ENCODE results near the gene NECTIN2.

Gene NECTIN2

DNA sequence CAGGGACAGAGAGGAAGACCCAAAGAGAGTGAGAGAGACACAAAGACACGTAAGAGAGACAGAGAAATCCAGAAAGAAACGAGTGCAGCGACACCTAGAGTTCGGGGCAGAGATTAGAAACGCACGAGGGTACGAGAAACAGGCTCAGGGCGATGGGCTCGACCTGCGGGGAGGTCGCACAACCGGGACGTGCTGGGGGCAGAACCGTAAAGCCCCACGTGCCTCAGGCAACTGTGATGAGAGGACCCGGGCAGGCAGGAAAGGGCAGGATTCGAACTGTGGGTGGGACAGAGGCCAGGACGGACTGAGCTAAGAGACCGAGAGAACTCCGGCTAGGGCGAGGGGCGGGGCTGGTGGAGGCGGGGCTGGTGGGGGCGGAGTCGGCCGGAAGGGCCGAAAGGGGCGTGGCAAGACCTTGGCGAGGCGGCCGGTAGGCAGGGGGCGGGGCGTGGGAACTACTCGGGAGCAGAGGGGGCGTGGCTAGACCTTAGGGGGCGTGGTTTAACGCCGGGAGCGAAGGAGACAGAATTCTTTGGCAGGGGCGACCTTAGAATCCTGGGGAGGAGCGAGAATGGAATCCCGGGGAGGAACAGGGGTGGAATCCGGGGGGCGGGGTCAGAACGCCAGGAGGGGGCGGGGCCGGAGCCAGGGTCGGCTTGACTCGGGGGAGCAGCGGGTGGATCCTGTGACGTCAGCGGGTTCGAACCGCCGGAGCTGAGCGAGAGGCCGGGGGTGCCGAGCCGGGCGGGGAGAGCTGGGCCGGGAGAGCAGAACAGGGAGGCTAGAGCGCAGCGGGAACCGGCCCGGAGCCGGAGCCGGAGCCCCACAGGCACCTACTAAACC, at the start of gene NECTIN2:
Gene NECTIN2 (plus strand): TSS at position 686 of the 843 bp plus-strand sequence. CDS start 229 bp downstream, outside the sequence.
- DNase-seq = peak in 55 of 56 donors; percentile 19 to 95 (median 84)

DNA sequence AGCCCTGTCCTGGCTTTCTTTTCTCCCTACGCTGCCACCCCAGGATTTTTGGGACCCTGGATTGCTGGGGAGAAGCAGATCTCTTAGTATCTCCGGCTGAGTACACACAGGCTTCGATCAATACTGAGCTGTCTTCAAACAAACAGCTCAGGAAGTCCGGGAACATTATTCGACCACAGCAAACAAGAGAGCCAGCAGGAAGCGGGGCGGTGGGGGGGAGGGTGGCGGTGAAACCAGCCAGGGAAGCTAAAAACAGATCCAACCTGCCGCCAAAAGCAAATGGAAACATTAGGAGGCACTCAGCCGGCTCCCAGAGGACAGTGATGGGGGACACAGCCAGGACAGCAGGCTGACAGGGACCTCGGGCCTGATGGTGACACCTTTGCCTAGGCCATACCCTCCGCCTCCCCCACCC, 49.4 kb upstream of the NECTIN2 start:
- peak in 17 of 56 donors; percentile 1 to 53 (median 14) for DNase-seq

DNA sequence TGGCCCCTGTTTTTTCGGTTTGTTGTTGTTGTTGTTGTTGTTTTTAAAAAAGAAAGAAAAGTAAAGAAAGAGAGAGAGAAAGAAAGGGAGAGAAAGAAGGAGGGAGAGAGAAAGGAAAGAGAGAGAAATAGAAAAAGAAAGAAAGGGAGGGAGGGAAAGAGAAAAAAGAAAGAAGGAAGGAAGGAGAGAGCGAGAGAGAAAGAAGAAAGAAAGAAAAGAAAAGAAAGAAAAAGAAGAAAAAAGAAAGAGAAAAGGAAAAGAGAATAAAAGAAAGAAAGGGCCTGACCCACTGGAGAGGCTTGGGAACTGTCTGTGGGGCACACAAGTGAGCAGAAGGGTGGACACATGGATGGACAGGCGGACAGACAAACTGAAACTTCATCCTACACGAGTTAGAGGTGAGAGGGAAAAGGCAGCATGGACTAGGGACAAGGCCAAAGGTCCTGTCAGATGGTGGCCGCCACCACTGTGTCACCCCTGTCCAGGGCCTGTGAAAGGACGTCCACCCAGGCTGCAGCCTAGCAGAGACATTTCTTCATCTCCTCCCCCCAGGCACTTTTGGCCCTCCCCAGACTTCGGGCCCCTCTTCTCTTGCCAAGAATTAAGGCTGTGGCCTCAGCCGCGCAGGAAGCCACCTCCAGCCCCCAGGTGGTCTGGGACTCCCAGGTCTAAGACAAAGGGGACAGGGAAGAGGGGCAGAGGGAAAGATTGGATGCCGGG, 46.3 kb upstream of the NECTIN2 start:
- no peak for DNase-seq

DNA sequence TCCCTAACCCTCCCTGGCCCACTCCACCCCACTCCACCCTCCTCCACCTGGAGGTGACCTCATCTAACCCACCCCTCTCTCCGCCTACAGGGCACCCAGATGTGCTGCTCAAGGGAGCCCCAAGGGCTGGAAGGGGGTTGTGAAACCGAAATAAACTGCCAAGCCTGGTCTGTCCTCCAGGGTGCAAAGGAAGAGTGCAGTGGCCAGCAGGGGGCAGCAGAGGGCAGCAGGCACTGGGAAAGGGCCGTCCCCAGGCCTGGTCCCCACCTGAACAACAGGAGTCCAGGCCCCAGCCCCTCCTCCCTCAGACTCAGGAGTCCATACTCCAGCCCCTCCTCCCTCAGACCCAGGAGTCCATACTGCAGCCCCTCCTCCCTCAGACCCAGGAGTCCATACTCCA, 45.6 kb upstream of the NECTIN2 start:
- peak in 47 of 56 donors; percentile 4 to 79 (median 32) for DNase-seq

DNA sequence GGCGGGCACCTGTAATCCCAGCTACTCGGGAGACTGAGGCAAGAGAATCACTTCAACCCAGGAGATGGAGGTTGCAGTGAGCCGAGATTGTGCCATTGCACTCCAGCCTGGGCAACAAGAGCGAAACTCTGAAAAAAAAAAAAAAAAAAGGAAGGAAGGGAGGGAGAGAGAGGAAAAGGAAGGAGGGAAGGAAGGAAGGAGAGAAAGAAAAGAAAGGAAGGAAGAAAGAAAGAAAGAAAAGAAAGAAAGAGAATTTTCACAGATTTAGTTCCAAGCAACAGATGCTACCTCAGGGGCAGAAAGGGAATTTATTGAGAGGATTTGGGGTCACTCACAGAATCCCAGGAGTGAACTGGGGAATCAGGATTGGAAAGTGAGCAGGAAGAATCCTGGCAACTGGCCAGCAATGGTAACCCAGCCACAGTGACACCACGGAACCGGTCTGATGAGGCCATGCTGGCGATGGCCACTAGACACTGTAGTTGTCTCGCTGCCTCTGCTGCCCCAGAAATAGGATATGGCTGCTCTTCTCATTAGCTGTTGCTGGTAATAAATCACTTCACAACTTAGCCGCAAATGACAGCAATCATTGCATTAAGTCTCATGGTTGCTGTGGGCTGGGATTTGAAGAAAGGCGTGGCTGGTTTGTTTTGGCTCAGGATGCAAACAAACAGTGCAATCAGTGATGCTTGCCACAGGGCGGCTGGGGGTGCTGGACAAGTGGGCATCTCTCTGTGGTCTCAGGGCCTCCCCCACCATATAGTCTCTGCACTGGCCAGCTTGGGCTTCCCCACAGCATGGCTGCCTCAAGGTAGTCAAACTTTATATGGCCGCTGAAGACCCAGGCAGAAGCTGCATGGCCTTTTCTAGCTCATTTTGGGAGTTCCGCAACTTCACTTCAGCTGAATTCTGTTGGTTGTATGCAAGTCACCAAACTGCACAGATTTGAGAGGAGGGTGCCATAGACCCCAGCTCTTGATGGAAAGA, 42.4 kb upstream of the NECTIN2 start:
- no peak for DNase-seq

DNA sequence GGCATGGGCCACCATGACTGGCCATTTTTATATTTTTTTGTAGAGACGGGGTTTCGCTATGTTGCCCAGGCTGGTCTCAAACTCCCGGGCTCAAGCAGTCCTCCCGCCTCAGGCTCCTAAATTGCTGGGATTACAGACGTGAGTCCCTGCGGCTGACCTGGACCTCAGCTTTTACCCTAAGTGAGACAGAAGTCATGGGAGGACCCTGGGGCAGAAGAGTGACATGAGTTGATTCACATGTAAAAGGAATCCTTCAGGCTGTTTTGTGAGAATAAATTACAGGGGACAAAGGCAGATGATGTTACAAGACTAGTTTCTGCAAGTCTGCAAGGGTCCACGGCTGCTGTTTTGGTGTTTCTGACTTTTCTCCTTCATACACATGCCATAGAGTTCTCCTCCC, 39.8 kb upstream of the NECTIN2 start:
- DNase-seq = no peak

DNA sequence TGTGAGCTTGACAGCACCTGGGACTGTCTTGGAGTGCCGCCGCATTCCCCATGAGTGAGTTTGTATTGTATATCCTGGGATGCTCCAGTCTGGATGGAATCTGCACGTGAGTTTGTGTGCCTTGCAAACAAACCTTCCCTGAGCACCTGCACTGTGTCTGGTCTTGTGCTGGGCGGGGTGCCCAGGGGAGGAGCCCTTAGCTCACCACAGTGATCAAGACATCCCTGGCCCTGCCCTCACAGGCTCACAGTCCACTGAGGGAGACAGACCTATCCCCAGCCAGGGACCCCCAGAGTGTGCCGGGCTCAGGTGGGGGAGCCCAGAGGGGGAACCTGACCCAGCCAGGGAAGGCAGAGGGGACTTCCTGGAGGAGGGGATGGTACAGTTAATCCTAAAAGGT, 38.9 kb upstream of the NECTIN2 start:
- DNase-seq = no peak

DNA sequence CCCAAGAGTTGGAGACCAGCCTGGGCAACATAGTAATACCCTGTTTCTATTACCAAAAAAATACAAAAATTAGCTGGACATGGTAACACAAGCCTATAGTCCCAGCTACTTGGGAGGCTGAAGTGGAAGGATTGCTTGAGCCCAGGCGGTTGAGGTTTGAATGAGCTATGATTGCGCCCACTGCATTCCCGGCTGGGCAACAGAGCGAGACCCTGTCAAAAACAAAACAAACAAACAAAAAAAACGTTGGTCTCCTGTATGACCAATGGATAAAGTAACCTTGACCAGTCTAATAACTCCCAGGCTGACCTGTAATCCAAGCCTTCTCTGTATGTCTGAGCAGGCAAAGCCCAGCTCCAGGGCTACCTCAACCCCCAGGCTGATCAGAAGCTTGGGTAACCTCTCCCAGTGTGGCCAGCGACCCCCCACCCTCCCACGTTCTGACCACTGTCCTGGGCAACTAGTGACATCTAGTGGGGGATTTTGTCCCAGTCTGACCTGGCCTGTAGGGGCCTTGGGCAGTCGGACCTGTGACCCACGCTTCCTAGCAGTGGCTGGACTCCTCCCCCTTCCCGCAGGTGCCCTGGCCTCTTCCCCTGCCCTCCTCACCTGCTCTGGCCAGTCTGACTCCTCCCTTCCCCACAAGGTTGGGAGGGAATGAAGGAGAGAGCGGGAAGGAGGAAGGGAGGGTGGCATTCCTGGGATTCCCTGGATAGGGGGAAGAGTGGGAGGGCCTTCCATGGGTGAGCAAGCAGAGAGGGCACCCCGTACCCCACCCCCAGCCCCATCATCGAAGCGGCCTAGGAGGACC, 38.2 kb upstream of the NECTIN2 start:
- peak in 14 of 56 donors; percentile 3 to 37 (median 6) for DNase-seq

DNA sequence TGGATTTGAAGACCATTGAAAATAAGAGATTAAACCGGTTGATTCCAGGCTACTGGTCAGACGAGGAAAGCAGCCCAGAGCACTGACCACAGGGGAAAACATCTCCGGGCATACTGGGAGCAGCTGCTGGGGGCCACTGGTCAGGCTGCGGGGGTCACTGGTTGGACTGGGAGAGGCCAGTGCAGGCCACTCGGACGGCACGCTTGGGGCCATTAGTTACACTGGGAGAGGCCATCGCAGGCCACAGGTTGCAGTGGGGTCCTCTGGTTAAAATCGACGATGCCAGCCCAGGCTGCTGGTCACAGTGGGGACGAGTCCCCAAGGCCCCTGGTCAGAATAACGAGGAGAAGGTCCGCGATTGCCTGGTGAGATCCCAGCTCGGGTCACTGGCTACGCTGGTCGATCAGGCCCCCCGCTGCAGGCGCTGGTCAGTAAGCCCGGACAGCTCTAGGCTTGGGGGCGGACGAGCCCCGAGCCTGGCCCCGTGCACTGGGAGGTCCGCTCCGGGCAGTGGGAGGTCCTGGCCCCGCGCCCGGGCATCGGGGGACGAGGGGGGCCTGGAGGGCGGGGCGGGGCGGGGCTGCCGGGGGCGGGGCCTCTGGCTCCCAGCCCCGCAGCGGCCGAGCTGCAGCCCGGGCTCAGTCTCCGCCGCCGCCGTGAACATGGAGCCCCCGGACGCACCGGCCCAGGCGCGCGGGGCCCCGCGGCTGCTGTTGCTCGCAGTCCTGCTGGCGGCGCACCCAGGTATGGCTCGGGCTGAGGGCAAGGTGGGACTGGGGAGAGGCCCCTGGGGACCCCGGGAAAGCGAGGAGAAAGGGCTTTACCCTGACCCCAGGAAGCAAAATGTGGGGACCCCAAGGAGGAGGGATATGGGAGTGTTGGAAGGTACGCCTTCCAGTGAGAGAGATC, 37.4 kb upstream of the NECTIN2 start, which contains the start of gene BCAM:
Gene BCAM (plus strand): TSS at position 641 of the 909 bp plus-strand sequence. CDS start 22 bp downstream, at position 663.
- DNase-seq = peak in 30 of 56 donors; percentile 4 to 67 (median 28)

DNA sequence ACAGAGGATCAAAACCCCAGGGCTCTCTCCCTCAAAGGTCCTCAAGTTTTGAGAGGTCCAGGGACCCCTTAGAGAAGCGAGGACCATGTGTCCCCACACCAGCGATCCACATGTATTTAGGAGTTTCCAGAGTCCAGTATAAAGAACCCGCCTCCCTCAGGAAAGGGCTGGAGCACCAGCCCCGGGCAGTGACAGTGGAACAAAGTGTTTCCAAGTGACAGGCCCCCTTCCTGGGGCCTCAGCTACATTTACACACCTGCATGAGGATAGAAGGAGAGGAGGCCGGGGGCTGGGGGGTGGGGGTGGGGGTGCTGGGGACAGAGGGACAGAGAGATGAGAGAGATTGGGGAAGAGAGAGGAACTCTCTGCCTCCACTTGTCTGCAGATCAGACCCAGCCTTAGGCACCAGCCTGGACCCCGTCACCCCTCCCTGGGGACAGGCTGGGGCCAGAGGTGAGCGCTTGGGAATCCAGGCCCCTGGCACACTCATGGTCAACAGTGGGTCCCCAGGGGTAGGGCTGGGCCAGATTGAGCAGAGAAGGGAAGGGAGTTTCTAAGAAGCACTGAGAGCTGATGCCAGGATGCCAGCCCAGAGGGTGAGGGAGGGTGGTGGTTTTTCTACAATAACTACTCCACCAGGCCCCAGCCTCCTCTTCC, 36.4 kb upstream of the NECTIN2 start:
- no peak for DNase-seq

DNA sequence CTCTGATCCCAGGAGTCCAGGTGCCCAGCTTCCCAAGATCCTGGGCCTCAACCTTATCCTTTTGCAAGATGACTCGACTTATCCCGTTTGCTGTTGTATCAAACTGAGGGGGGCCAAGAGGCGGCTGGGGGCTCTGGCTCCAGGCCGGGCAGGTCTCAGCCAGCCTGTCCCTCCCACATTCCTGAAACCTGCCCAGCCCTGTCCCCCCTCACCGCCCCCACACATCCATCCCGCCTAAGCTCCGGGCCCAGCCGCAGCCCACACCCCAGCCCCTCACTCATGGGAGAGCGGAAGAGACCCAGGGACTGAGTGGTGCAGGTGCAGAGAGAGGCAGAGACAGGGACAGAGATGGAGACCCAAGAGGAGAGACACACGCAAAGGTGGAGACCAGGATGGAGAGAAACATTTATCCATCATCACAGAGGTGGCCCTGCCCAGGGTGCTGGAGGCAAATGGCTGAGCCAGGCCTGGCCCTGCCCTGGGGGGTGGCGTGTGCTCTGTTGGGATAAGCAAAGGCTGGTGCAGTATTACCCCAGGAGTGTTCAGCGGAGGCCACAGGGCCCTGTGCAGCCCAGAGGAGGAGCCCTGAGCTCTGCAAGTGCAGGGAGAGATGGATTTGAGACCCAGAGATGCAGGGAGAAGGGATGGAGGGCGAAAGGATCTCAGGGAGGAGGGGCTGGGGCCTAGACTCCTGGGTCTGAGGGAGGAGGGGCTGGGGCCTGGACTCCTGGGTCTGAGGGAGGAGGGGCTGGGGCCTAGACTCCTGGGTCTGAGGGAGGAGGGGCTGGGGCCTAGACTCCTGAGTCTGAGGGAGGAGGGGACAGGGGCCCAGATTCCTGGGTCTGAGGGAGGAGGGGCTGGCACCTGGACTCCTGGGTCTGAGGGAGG, 35.6 kb upstream of the NECTIN2 start:
- no peak for DNase-seq

DNA sequence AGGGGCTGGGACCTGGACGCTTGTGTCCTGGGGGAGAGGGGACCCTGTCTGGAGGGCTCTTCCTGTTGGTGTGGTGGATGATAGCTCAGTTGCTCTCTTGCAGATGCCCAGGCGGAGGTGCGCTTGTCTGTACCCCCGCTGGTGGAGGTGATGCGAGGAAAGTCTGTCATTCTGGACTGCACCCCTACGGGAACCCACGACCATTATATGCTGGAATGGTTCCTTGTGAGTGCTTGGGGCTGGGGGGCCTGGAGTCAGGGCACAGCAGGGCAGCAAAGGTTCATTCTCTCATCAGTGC, 35.0 kb upstream of the NECTIN2 start:
- DNase-seq = no peak

DNA sequence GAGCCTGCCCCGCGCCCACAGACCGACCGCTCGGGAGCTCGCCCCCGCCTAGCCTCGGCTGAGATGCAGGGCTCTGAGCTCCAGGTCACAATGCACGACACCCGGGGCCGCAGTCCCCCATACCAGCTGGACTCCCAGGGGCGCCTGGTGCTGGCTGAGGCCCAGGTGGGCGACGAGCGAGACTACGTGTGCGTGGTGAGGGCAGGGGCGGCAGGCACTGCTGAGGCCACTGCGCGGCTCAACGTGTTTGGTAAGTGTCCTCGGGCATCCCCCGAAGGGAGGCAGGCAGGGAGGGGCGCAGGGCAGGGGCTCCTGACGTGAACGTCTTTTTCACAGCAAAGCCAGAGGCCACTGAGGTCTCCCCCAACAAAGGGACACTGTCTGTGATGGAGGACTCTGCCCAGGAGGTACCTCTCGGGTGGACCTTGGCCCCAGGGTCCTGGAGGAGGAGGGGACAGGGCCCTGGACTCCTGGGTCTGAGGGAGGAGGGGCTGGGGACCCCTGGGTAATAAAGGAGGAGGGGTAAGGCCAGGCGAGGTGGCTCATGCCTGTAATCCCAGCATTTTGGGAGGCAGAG, 33.9 kb upstream of the NECTIN2 start:
- no peak for DNase-seq

DNA sequence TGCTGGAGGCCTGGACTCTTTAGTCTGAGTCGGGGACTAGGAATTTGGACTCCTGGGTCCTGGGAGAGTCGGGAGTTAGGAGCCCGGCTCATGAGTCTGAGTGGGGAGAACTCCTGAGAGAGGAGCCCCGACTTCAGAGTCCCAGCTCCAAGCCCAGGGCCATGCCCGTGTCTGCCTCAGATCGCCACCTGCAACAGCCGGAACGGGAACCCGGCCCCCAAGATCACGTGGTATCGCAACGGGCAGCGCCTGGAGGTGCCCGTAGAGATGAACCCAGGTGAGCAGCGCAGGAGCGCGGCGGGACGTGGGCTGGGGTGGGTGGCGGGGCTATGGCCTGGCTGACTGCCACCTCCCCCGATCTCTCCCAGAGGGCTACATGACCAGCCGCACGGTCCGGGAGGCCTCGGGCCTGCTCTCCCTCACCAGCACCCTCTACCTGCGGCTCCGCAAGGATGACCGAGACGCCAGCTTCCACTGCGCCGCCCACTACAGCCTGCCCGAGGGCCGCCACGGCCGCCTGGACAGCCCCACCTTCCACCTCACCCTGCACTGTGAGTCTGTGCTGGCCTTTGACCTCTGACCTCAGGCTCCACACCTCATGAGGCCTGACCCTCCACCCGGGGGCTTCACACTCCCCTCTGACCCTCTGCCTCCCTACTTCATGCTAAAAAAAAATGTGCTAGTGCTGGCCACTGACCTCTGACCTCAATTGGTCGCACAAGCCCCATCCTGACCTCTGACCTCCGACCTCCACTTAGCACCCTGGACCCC, 32.8 kb upstream of the NECTIN2 start:
- DNase-seq = peak in 1 of 56 donors; percentile 17

DNA sequence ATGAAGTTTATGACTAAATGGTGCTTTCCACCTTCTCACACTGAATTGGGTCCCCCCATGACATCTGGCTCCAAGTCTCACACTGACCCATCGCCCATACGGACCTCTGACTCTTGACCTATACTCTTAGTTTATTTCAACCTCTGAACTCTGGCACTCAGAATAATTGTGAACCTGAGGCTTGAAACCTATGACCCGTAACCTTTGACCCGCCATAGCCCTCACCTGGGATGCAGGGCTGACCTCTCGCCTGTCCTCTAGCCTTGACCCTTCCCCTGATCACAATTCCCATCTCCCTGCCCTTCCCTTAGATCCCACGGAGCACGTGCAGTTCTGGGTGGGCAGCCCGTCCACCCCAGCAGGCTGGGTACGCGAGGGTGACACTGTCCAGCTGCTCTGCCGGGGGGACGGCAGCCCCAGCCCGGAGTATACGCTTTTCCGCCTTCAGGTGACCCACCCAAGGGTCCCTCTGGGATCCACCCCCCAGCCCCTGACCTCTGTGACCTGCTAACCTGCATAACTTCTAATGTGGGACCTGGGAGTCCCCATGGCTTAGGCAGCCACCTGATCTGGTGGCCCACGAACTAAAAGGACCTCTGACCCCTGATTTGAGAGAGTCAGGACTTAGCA, 32.1 kb upstream of the NECTIN2 start:
- peak in 1 of 56 donors; percentile 17 for DNase-seq

DNA sequence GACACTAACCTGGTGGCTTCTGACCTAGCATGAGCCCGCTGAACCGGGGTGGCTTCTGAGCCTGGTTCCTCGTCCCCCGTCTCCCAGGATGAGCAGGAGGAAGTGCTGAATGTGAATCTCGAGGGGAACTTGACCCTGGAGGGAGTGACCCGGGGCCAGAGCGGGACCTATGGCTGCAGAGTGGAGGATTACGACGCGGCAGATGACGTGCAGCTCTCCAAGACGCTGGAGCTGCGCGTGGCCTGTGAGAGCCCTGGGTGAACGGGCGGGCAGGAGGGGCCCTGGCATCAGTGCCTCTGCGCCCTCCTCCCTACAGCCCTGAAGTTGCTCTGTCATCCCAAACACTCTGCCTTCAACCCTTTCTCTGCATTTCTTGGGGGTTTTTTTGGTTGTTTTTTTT, 31.6 kb upstream of the NECTIN2 start:
- DNase-seq = no peak

Data from amygdala (tissue), 56 donors.